NOMO-1 treated with DMSO at 0.1 percent for 48 hours (cell line): ENCODE data around the gene ACOX2.
A peak's percentile ranks its signal among the peaks of the same experiment; 100 is the strongest.

Experiments used
- DNase-seq: peaks from one replicate; lab custom pipeline; 2025; ENCODE audit not compliant: unreplicated experiment; lab: John Stamatoyannopoulos, UW

ACOX2 gene

DNA sequence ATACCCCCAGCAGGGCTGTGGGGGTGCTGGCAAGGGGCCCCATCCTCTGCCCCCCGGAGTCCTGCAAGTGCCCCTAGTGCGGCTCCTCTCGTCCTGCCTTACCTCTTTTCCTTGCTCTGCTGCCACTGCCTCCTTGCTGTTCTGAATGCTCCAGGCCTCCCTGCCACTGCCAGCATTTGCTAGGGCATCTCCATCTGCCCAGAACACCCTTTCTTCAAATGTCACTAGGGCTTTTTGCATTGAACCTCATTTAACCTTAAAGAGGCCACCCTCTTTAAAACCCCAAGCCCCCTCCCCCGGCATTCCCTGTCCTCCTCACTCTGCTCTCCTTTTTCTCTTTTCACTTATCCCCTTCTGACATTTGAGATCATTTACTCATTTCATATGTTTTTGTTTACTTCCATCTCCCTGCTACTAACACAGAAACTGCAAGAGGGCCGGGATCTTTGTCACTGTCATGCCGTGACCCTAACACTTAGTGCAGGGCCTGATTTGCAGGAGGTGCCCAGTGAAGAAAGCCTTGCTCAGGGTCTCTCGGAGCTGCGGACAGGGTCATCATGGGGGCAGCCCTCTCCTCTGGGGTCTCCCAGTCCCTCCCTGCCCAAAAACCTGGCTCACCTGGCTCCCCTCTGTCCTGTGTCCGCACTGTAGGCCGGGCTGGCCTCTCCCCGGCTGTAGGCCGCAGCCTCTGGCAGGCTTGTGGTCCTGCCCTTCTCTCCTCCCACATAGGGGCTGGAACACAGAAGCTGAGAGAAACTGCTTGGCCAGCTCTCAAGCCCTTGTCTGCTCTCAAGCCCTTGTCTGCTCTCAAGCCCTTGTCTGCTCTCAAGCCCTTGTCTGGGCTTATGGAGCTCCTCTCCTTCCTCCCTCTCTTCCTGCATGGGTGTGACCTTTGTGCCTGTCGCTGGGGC is at the start of gene ACOX2:
Gene ACOX2, minus strand, starts transcription at position 690 of the 911 bp plus-strand sequence. CDS start 2,084 bp downstream, outside the sequence.
- DNase-seq = no peak

DNA sequence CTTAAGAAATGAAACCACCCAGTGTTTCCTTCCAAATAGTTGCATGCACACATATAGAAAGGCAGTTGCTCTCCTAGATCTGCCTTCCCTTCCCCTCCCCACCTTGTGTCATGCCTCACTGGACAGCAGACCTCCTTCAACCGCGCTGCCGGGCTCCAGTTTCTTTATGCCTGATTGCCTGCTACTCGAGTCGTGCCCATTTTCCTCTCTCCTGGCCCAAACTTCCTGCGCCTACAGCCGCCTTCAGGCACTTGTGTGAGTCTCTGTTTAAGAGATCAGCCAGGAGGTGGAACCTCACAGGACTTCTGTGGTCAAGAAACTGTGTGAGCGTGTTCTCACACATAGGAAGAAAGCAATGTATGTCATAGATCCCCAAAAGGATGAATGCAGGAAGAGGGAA is 49.0 kb upstream of the ACOX2 start:
- DNase-seq = no peak

DNA sequence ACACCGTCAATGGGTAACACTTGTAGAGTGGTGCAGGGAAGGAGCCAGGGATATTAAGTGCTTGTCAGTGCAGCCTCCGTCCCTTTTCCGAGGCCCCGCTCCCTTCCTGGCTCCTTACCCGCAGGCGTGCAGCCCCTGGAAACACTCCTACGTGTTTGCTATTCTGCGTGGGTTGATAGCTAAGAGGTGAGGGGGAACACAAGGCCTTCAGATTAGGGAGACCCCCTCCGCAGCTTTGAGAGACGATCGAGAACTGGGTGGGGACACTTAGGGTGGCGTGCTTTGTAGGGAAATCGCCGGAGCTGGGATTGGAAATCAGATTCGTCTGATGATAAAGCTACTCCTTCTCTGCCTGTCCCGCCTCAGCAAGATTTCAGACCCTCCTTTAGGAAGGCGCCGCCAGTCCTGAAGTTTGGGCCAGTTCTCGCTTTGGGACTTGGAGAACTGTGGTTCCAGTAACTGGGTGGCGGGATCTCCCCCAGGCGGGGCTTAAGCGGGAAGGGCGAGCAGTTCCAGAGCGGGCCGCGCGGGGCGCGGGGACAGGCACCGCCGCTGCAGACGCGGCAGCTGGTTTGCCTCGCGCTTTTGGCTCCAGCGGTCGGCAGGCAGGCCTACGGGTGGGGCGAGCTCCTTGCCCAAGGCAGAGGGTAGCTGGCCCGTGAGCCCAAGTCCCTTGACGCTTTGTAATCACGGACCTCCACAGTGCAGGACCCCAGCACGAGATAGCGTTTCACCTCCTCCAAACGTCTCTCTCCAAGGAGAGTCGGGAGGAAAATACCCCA is 48.2 kb upstream of the ACOX2 start:
- peak; percentile 65 for DNase-seq

DNA sequence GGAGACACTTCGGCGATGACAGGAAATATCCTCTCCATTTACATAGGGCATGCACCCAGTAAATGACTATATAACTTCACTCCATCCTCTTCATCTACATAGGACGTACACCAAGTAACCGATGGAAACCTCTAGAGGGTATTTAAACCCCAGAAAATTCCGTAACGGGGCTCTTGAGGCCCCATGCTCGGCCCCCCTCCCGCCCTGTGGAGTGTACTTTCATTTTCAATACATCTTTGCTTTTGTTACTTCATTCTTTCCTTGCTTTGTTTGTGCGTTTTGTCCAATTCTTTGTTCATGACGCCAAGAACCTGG is 47.7 kb upstream of the ACOX2 start:
- DNase-seq = no peak

DNA sequence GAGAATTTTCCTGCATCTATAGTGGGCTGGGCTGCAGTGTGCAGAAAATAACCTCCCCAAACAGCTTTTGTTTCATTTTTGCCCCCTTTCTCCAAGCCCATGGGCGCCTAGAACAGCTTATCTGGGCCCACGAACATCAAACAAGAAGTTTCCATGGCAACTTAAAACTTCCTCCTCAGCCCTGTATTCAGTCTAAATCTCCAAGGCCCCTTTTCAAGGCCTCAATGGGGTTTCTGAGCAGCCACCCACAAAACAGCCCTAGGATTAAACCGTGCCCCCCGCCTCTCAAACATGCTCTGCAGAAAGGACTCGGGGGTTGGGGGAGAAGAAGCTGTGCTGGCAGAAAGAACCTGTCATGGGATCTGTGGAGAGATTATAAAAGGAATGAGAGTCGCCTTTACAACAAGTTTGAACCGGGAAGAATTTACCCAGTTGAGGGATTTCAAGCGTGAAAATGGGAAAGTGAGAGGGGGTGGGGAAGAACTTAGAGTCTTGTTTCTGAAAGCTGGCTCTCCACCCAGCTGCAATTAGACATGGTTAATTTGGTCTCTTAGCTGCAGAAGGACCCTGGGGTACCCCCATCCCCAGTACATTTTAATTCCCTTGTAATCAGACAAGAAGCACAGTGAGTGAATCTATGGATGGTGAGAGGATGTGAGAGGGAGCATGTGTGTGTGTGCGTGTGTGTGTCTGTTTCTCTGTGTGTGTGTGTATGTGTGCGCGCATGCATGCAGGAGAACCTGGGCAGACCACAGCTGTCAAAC is 44.5 kb upstream of the ACOX2 start:
- DNase-seq = no peak

DNA sequence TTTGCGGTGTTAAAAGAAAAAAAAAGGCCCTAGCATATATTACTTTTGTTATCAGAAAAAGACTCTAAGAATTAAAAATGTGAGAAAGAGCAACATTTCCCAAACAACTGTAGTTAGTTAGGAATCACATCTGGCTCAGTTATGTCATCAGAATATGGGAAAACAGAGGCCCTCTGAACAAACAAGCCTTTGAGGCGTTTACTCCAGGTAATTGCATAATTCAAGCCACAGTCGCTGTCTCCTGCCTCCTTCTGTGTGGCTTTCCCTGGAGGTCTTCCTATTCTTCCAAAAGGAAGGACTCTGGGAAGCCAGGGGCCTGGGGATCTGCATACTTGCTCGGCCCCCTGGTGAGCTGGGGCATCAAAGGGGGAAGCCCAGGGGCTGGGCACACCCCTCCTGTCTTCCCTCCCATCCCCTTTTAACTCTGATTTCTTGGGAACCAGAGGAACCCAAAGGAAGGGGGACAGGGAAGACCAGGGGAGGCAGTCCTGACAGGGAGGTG is 43.9 kb upstream of the ACOX2 start:
- no peak for DNase-seq

DNA sequence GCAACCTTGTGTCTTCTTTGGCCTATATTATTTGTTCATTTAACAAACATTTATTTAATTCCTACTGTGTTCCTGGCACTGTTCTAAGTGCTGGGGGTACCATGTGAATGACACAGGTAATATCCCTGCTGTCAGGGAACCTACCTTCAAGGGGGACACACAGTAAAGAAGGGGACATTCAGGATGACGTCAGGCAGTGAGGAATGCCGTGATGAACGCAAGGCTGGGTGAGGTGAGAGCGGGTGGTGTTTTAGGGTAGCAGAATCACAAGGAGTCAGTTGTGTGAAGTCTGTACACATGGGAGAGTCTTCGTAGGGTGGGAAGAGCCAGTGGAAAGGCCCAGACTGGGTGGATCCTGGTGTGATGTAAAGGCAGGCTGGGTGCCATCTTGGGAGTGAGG is 41.9 kb upstream of the ACOX2 start:
- DNase-seq = no peak

DNA sequence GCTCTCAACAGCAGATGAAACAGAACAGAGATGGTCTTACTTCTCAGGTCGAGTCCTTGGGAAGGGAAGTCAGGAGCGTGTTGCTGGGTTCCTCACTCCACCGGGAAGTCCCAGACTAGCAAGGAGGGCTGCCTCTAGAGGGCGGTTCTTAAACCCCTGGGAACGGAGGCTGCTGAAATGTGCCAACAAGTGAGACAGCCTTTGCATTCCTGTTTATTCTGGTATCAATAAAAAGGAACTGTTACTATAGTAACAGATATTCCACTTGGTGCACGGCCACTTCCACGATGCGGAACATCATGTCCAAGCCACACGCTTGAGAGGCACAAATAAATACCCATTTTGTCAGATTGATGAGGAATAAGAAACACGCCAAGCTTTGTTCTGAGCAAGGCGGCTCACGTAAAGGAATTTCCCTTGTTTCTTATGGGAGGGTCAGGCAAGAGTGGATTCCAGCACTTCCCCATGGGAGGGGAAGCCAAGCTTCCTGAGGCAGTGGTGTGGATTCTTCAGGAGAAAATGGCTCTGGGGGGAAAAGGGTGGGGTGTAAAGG is 40.4 kb upstream of the ACOX2 start, which contains the start of gene FAM107A:
Gene FAM107A, minus strand, starts transcription at position 123 of the 553 bp plus-strand sequence. CDS start 7,531 bp downstream, outside the sequence.
- no peak for DNase-seq

DNA sequence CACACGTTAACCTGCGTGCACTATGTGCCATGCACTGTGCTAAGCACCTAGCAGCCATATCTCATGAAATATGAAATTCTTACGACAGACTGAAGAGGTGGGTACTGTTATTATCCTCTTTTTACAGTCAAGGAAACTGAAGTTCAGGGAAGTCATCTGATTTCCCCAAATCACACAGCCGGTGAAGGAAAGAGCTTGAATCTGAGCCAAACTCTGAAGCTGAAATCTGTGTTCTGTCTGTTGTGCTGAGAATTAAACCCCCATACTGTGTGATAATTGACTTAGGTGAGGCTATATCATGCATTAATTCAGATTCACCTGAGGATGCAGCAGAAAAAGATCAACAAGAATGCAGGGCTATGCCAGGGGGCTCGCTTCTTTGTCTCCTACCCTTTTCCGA is 39.7 kb upstream of the ACOX2 start:
- no peak for DNase-seq

DNA sequence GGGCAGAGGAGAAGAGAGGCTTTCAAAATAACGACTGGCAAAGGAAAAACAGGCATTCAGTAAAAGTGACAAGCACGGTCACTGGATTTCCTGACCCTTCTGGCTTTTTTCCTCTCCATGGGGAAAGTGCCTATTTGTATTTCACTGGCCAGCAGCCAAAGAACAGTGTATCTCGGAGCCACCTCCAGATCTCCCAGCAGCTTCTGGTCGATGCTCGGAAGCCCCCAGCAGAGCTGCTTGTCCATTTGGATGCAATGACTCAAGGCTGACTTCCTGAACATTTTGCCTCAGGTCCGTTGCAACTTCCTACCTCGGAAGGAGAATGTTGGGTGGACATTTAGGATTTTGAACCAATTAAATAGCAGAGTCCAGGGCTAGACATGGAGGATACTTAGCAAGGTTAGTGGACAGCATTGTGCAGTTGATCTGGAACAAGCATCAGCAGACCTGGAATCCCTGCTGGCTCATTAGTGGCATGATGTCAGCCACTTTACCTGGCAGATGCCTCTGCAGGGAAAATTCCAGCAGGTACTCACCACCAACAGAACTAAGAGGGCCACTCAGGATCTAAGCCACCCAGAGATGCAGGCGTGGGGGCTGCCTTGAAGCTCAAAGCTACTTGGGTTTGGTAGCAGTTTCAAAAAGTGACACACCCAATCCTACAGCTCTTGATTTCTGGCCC is 39.1 kb upstream of the ACOX2 start:
- no peak for DNase-seq

DNA sequence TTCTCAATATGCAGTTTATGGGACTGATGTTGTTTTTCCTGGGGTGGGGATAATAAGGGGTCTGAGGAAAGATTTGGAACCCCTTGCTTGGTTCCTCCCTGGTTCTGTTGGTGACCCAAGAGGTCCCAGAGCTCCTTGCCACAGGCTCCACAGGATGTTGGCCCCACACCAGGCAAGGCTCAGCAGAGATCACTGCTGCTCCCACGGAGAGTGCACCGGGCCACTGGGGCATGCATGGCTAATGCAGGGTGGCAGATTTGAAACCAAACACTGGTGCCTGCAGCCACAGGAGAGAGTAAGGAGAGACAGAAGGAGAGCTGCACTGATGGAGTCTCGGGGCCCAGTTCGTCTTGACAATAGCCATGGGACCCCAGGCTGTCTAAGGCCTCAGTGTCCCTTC is 37.7 kb upstream of the ACOX2 start:
- no peak for DNase-seq

DNA sequence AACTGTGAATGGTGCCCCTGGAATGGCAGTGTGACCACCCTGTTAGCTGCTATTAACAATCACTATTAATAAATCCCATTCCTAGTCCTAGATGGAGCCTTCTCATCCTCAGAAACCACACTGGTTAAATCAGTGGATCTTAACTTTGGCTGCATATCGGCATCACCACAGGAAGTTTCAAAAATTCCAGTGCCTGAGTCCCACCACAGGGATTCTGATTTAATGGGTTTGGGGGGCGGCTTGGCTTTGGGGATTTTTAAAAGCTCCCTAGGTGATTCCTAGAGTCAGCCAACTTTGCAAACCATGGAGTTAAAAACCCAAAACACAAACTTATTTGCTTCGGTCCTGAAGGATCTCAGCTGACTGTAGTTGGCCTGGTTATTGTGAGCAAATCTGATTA is 37.1 kb upstream of the ACOX2 start:
- DNase-seq = no peak

DNA sequence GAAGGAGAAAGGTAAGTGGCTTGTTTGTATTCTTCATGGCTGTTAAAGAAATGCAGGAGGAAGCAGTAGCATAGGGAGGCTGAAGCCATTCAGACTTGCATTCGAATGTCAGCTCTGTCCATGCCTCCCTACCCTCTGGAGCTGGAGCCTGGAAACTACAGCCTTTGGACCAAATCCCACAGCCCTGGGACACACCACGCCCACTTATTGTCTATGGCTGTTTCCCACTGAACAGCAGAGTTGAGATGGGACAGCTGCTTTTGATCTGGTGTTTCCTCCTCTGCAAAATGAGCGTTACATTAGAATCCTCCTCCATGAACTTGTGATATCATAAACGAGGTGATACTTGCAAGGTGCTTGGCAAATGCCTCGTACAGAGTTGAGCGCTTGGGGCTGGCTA is 36.6 kb upstream of the ACOX2 start:
- DNase-seq = no peak

DNA sequence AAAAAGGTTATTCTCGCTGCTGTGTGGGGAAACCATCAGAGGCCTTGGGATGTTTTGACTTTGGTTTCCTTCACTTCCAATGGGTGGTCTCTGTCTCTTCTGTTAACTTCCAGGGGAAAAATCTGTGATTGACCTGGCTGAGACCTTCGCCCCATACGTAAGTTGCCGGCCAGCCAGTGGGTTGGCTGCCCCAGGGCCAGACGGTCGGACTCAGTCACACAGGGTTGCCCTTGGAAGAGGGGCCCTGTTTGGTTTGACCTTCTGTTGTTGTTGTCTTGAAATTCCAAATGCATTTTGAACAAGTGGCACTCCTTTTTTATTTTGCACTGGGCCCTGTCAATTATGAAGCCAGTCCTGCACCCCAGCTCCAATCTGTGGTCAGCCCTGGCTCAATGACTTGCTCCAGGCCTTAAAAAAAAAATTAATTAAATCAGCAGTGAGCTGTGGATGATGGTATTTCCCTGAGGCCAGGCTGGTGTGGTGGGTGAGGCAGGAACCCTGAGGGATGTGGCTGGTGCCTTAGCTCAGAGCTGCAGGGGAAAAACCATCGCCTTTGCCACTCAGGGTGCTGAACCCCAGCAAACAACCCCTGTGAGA is 35.7 kb upstream of the ACOX2 start:
- no peak for DNase-seq

DNA sequence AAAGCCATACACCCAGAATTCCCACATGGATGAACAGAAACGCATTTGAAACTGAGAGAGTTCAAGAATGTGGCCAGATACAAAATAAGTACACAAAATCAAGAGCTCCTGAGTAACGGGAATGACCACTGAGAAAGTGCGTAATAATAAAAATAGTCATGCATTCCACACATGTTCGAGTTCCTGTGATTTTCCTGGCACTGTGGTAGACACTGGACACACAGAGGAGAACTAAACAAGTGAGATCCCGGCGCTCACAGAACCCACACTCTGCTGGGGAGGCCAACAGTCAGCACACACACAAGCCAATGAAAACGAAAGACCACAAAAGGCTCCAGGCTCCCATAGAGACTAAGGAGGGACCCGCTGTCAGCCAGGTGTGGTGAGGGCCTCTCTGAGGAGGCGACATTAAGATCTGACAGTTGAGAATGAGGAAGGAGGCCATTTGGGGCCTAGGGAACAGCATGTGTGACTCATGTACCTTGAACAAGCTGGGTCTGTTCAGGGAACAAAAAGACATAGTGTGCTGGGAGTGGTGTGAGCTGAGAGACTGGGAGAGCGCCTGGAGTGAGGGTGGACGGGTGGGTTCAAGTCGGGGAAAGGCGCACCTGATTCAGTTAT is 35.1 kb upstream of the ACOX2 start:
- DNase-seq = peak; percentile 20

DNA sequence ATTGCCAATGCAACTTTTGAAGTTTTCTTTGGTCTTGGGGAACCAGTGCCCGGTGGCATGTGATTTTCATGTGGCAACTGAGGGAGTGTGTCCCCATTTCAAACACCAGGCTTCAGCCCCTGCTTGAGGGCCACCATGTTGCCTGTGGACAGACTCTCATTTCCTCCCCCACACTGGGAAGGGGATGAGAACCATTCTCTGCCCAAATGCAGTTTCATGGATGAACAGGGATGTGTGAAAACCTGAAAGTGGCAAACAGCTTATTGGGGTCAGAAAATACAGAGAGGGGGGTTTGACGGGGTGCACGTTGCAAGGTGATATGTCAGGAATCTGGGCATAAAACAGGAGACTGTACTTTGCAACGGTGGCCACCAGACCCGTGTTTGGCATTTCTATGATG is 33.9 kb upstream of the ACOX2 start:
- DNase-seq = no peak

DNA sequence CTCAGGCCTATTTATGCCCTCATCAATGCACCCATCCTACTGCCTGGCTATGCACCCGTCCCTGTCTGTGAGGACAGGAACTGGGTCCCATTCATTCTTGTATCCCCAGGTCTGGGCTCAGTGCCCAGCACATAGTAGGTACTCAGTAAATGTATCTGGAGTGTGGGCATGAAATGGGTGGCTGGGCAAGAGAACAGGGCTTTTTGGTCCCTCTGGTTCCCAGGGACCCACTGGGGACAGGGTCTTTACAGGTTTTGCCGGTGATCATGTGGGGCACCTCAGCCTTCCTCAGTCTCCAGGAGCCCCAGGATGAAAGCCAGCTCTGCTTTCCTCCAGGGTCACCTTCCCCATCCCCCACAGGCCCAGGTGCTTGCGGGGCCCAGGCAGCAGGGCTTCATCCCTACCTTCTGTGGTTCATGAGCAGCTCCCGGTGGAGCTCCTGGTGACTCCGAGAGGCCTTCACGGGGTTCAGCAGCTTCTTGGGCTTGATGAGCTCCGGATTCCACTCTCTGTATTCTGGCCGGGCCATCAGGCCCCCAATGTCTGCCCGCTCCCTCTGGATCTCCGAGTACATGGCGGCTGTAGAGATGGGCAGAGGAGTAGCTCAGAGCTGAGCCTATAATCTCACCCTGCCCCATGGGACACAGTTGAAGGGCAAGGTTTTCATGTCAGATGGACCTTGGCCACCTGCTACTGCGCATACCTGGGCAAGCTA is 32.5 kb upstream of the ACOX2 start:
- DNase-seq = no peak

DNA sequence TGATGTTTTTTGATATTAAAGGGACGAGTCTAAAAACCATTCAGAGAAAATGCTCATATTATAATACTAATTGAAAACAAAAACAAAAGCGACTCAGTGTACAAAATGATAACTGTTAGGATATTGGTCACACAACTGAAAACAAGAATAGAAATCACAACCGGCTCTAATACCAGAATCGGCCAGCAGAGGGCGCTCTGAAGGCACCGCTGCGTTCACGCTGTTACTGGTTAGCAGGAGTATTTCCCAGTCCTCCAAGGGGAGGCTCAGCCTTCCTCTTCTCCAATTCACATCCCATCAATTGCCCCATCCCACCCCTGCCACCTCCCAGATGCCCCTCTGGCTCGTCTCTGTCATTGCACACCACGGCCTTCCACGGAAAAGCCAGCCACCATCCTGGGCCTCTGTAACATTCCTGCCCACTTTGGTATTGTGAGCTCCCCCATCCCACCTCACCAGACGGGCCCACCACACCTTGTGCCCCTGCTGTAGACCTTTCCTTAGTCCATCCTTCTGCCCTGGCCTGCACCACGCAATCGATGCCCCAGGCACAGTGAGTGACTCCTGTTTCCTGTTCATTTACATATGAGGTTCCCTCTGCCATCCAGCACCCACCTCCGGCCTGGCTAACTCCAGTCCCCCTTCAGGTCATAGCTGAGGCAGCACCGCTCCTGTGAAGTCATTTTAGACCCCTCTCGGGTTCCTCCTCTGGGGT is 31.7 kb upstream of the ACOX2 start:
- DNase-seq = peak; percentile 29

DNA sequence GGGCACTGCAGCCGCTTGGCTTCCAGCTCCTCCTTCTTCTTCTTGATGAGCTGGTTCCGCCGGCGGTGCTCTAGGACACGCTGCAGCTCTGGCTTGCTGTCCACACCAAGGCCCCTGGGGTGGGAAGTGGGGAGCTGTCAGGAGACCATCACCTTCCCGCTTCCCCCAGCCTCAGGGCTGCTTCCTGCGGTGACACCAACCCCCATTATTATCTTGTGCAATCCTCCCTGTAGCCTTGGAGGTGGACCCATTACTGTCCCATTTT is 30.2 kb upstream of the ACOX2 start:
- no peak for DNase-seq
